Stimulated activated CD4-positive, alpha-beta T cell treated with anti-CD3 and anti-CD28 coated beads, Interleukin-15, amount 100 ng/mL, for 48 hours (primary cell): ENCODE data around the gene FSIP1.

ENCODE experiments used
- DNase-seq, 2 donors: peaks; one replicate each; pipeline ENCODE4 v3.0.0-alpha.2; 2020; ENCODE audit warnings: low read depth in 2 of 2

FSIP1 gene

DNA sequence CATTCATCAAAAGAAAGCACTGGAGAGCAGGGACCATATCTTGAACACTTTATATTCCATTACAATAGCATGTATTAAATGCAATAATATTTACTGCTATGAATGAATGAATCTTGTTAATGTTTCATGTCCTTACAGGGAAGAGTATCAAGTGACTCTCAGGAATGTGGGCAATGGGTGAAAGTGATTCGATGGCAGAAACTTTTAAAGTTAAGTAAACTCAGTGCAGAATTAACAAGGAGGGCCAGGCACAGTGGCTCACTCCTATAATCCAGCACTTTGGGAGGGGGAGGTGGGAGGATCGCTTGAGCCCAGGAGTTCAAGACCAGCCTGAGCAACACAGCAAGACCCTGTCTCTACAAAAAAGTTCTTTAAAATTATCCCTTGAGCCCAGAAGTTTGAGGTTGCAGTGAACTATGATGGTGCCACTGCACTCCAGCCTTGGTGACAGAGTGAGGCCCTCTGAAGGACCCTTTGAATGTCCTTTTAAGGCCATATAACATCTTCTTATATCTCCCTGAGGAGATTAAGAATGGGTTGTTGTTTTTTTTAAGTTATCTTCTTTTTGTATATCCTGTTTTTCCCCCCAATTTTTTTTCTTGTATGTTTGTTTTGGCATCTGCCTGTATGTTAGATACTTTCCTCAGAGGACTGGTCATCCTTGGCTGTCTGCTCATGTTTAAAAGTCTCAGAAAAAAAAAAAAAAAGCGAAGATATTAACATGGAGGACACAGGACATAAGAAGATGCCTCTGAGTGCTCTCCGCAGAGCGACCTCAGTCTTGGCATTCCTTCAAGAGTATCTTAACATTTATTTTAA lies 9.6 kb upstream of the FSIP1 start:
- DNase-seq, result no peak

DNA sequence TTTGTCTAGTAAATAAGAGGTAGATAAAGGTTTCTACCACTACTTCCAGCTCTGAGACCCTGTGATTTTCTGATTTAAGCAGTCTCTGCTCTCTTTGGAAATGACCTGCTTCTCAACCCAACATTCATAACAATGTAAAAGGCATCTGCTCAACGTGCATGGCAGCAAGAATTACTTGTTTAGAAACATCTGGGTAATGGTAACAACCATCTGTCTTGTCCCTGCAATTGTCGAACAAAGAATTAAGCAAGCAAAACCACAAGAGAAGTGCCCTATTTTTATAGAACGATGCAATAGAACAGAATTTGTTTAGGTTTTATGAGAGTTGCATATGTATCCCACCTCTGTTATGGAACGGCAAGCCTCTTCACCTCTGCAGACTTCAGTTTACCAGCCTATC lies 7.1 kb upstream of the FSIP1 start:
- no peak for DNase-seq

DNA sequence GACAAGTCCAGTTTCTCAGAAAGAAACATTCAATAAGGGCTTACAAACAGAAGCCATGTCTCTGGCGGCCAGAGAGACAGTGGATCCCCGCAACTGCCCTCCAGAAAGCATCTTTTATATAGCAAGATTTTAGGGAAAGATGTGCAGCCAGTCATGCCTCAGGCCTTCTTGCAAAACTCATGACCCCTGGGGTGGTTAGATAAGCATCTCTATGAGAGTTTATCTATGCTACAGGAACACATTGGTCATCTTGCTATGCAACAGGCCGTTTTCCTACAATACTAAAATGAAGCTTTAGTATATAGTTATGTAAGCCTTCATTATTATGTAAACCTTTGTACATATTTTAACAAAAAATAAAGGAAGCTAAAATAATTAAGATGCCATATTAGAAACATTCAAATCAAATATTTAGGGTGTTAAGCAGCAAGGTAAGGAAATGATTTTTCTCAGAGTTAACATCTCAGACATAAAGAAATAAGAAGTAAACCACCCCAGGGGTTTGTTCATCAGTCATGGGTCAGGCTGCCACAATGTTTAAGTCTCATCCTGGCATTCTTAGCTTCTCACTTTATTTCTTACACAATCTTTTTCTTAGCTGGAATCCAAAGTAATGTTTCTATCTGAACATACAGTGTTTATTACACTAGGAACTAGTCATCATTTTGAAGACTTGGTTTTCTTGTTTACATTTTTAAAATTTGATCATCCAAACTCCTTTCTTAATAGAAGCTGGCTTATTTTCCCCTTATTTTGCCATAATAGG lies 6.3 kb upstream of the FSIP1 start:
- DNase-seq, result no peak

DNA sequence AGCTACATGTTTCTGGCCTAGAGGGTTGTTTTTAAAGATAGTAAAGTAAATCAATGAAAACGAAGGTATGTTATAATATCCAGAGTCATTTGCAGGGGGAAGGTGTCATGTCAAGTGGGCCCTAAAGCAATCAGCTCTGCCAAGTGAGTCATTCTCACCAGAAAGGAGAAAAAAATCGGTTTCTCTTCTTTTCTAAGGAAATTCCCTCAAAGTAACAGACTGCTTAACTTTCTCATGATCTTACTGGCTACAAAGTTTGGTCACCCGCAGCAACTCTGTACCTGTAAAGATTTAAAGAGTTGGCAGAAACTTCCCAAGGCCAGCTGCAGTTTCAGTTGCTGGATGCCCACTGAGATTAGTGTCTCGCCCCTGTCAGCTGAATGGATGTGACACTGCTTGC lies 5.5 kb upstream of the FSIP1 start:
- peak in 1 of 2 donors; percentile 4 for DNase-seq

DNA sequence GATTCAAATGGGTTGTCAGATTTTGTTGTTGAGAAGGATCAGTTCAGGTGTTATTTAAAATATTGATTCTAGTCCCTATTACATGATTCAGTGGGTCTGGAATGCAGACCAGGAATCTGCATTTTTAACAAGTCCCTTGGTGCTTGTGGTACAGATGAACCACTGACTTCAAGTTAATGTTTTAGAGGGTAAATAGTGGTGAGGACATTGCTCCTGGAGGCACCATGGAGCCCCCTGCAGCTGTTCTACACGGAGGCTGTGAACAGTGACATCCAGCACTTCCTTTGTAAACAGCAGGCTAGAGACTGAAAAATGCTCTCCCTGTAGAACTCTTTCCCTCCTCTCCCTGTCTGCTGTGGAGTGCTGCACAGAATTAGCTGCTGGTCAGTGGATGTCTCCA lies 4.8 kb upstream of the FSIP1 start:
- DNase-seq, result no peak

DNA sequence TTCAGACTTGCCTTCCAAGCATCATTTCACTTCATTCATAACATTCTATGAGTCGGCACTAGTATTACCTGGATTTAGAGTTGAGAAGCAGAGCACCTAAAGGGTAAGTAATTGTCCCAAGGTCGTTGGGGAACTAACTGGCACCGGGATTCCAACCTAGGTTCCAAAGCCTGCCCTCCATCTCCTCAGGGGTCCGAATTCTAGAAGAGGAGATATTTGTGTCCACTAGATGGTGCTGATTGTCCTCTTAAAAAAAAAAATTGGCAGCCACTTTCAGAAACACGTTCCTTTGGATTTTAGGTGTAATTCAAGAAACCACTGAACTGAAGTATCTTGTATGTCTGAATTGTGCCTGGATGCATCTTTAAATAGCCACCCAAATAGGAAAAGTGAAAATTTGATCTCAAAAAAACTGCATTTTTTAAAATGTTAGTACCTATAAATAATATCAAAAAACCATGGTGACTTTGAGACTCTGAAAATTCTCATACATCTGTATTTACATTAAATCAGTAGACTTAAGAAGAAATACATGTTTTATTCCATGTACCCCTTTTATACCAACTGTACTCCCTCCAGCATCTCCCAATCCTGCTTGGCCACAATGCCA lies 3.9 kb upstream of the FSIP1 start:
- no peak for DNase-seq

DNA sequence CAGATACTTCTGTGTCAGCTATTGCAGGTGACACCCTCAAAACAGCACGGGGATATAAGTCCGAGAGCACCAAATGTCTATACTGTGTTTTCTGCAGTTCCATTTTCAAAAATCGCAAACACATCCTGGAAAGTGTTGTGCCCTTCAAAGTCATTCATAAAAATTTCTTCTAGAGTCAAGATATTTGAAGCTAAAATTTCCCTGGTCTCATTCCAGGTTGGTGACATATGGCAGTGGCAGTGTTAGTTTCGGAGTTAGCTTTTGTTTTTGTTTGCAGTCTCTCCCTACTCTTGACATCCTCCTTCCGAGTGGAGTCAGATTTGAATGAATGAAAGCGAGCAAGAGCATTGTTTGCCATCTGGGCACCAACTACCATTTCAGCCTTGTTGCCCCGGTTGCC lies 3.2 kb upstream of the FSIP1 start:
- DNase-seq, result no peak

DNA sequence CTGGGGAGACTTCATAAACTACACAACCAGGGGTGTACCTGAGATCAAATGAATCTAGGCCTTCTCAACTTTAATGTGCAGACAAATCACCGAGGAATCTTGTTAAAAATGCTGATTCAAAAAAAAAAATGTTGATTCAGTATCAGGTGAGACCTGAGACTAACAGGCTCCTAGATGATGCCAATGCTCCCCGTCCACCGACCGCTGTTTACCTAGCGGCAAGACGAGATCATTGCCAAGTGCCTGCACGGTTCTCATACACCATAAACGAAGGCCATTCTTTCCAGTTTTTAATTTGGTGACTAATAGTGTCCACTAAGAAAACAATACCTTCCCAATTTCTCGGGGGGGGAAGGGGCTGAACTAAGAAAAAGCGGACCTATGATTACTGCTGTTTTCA lies 2.5 kb upstream of the FSIP1 start:
- no peak for DNase-seq

DNA sequence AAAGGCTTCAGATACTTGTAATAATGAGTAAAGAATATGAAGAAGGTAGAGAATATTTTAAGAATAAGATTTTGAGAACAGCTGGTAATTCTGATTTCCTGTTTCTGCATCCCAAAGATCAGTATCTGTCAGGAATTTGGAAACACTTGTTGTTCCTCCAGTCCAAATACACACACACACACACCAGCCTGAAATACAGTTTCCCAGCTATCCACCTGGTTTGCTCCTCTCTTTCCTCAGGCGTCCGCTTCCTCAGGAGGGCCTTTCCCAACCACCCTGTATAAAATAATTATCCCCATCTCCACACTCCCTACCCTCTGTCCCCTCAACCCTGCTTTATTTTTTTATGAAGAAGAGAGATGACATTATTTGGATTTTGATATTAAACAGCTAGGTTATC lies 2.0 kb upstream of the FSIP1 start:
- DNase-seq, result no peak

DNA sequence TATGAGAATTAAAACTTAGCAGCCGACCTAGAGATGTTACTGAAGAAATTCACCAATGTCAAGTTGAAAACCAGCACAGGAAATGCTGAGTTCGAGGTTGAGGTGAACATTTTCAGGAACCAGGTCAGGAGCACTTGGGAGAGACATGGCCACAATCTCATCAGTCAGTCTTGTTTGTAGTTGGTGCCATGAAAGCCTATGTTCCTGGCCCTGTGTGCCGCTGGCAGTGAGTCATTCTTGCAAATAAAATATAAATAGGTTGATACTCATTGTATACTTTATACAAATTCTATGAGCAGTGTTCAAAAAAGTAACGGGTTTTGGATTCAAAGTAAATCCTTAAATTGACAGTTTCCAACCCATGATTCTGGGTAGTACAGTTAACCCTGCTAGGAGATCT lies 1.5 kb upstream of the FSIP1 start:
- DNase-seq, result no peak

DNA sequence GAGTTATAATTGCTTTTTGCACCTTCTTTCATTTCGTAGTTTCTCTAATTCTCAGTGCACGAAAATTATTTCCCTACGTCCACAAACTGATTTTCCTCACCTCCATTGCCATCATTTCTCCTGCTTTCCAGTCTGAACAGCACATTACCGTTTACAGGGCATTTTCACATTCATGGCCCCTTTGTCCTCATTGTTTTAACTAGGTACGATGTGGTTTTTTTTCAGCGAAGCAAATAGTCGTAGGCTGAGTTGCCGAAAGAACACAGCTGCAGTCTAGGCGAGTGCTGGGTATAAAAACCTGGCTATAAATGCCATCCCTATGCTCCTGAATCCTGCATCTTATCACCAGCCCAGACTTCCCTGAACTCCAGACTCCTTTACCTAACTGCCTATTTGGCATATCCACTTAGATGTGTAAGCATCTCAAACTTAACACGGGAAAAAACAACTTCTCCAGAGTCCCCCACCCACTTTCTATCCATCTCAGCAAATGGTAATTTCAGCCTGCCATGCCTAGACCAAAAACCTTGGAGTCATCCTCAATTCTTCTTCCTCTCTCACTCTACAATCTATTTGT lies 691 bp upstream of the FSIP1 start:
- DNase-seq, result no peak

DNA sequence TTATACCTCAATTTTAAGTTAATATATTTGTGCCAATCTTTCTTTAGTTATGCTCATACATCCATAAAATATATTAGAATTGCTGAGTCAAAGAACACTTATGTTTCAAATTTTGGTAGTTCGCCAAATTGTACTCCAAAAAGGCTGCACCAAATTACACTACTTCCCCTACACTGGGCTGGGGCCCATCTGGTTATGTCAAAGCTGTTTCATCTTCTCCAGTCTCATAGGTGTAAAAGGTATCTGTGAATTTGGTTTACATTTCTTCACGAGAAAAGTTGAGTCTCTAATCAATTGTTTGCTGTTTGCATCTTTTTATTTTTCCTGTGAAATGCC lies 706 bp downstream of the FSIP1 start:
- no peak for DNase-seq

DNA sequence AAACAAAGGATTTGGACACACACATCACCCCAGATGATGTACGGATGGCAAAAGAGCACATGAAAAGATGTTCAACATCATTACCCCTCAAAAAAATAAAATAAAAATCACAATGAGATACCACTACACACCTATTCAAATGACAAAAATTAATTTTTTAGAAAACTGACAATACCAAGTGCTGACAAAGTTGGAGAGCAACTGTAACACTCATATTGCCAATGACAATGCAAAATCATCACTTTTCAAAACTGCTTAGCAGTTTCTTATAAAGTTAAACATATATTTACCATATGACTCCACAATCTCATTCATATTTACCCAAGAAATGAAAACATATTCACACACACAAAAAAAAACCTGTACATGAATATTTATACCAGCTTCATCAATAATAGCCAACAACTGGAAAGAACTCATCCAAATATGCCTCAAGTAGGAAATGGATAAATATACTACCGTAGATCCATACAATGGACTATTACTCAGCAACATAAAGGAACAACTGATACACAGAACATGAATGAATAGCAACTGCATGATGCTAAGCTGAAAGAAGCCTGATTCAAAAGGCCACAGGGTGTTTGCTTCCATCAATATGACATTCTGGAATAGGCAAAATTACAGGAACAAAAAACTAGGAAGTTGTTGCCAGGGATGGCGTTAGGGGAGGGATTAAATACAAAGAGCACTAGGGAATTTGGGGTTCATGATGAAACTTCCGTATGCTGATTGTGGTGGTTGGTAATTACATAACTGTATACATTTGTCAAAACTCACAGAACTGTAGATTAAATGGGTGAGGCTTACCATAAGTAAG lies 1.3 kb downstream of the FSIP1 start:
- no peak for DNase-seq

DNA sequence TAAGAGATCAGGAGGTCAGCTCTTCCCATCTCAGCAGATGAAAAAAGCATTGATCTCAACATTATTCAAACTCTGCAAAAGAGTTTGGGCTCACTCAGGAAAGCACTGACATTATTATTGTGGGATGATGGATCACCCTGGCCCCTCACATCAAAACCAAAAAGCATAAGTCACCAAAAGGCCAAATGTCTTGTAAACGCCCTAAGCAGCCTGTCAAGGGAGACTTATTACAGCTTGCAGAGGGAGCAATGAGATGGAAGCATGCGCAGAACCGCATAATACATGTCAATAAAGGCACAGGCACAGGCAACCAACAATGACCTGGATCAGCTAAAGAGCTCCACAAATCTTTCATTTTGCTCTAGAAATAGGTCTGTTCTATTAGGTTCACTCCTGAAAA lies 4.6 kb downstream of the FSIP1 start:
- DNase-seq, result no peak

DNA sequence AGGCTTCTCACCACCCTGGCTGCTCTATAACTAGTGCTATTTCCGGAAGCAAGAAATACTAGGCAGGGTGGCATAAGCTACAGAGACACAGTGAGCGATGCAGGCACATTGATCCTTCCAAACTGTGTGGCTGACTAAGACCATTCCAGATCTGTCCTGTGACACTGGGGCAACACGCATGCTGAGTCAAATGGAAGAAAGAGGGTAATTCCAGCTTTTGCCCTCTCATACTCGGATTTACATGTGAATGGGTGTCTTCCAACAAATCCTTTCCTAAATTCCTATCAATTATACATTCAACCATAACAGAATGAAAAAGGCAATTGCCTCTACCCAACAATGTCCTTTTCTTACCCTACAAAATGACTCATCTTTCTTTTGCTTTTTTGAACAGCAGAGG lies 5.1 kb downstream of the FSIP1 start:
- DNase-seq, result no peak

DNA sequence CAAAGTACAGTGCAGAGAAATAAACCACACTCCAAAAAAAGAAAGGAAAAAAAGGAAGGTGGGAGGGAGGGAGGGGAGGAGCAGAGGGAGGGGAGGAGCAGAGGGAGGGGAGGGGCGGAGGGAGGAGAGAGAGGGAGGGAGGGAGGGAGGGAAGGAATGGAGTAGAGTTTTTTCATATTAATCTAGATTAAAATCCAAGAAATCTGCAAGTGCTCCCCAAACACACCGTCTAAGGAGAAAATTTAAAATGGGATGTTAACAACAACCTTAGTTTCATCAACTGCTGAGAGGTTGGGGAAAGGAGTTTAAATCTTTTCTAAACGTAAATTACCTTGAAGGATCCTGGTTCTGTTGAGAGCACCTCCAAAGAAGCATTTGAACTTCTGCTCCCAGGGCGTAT lies 6.6 kb downstream of the FSIP1 start:
- DNase-seq, result no peak

DNA sequence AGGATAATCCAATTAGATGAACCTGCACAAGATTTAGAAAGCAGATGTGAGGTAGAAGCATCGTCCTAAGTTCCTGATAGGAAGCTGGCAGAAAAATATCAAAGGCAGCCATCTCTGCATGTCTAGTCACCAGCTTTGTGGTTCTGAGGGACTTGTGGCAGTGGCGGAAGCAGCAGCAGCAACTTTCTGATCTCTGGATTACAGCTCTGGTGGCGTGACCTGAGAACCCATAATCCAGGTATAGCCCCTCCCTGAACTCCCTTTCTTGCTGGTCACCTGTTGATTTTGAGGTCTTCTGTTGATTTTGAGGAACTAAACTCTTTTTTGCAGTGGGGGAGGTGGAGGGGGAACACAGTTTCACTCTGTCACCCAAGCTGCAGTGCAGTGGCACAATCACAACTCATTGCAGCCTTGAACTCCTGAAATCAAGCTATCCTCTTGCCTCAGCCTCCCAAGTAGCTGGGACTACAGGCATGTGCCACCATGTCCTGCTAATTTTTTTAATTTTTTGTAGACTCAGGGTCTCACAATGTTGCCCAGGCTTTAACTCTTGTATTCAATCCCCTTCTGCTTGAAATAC lies 7.9 kb downstream of the FSIP1 start:
- no peak for DNase-seq

DNA sequence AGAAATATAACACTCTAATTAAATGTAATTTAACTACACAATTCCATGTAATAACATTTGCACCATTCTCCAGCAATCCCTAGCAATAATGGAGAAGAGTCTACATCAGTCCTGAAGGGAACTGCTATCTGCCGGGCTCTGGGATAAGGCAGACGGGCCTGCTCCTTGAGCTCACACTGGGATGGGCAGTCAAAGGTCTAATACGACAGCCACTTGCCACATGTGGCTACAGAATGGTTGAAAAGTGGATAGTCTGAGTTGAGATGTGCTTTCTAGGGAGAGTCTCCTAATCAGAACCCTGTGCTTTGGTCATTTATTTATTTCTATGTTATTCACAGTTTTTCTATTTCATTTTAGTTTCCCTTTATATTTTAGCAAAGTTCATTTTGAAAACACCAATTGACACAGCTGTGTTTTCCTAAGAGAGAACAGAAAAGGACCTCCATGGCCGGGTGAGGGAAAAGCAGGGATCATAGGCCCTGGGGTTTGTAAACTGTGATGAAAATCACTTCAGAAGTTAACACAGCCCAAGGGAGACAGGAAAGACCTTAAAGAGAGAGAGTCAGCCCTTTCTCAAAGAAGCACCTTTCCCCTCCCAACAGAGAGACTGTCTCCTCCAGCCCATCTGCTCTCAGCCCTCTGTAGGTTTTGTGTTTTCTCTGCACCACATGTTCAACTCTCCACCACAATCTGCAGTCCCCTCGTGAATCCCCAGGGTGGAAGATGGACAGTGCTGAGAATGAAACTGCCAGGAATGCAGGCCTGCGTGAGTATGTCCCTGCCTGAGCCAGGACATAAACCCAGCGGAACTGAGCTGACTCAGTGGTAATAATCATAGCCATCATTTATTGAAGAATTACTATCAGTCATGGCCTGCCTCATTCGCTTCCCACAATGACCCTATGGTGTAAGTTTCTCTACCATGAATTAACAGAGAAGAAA lies 11.6 kb downstream of the FSIP1 start:
- DNase-seq, result no peak

DNA sequence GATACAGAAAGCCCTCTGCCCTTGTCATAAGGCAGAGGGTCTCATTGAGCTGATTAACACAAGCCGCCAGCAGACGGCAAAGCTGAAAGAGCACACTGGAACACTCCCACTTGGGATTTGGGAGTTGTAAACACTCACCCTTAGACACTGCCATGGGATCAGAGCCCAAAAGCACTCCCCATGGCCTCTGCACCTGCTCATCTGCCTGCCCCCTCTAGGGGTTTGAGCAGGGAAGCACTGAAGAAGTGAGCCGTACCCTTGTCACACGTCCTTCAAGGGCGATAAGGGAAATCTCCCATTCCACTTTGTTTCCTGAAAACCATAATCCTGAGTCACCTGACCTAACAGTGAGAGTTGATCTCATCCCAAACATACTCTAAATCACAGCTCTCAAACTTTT lies 14.7 kb downstream of the FSIP1 start:
- DNase-seq, result no peak

DNA sequence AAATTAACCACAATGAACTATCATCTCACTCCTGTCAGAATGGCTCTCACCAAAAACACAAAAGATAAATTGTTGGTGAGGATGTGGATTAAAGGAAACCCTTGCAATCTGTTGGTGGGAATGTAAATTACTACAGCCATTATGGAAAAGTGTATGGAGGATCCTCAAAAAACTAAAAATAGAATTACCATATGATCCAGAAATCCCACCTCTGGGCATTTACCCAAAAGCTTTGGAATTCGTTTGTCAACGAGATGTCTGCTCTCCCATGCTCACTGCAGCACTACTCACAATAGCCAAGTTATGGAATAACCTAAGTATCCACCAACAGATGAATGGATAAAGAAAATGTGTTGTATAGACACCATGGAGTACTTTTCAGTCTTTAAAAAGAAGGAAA lies 21.6 kb downstream of the FSIP1 start:
- no peak for DNase-seq
